Uterus (tissue), 2 donors: ENCODE measurements around the gene TRIOBP.

Experiments
- CTCF ChIP-seq, 4 experiments: fragments of 200-600 bp in 2 of 4; fragments of 450-650 bp in 2 of 4; sonication (generic) in 2 of 4; IDR thresholded peaks; one replicate each; pipeline ENCODE4 v1.5.1; 2016 to 2019; ENCODE audit warnings: antibody characterized with exemption in 4 of 4, mild to moderate bottlenecking in 2 of 4, moderate library complexity in 1 of 4
- POLR2A ChIP-seq, 2 donors: fragments of 450-650 bp; IDR thresholded peaks; one replicate each; pipeline ENCODE4 v1.6.1; 2016; ENCODE audit warnings: antibody characterized with exemption in 2 of 2, mild to moderate bottlenecking in 1 of 2, moderate library complexity in 1 of 2

DNA sequence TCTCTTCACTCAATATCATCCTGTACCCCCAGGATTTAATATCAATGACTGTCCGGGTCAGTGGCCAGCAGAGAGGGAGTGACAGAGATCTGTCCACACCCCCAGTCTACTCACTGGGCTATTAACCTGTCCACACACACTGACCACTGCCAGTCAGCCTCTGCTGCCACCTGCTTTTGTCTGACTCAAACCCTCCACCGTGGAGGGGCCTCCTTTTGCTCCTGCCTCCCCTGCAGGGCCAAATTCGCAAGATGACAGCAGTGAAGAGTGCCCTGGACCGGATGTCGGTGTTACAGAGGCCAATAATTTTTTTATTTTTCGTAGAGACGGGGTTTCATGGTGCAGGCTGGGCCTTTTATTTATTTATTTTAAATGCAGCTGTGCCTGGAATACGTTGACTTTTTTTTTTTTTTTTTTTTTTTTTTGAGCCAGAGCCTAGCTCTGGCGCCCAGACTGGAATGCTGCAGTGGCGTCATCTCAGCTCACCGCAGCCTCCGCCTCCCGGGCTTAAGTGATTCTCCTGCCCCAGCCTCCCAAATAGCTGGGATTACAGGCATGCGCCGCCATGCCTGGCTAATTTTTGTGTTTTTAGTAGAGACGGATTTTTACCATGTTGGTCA lies 33.2 kb upstream of the TRIOBP start:
- TF ChIP-seq POLR2A (IDR thresholded peaks at IDR 0.05) (no peak), CTCF (IDR thresholded peaks at IDR 0.05) (no peak)
